ENCODE data around the gene WWOX. TPM values are rescaled to one million over a fixed set of nuclear protein-coding genes. Genes with fewer than 3 reads are reported as not detected.

Gene WWOX
- total RNA-seq, 1 experiment from 2014 or later: 15.6 TPM

DNA sequence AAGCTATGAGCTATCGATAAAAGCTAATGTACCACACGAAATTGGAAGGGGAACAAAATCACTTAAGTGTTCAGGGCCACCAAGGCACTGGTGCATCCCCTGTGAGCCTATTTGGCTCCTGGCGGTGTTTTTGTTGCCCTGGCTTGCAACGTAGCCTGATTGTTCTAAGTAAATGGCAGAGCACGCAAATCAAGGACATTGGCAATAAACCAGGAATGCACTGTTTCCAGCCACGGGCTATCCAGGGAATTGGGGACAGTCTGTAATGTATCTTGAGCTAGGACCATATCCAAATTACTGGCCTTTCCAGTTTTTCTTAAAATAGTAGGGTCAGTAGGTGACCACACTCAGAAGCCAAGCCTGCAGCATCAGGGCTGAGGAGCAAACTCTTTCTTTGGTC lies 767.1 kb downstream of the WWOX start:
- H2BK5ac ChIP-seq (ENCODE audit: insufficient read length, low read length): no peak overlapping the region
- no peaks in the 10 kb centered on the region for H3K4me1 ChIP-seq (ENCODE audit: insufficient read depth, low read length)
- no peak overlapping the region for H3K23ac ChIP-seq (ENCODE audit: insufficient read length, low read depth, low read length)
- Mint-ChIP-seq H3K27me3 (ENCODE audit: low read depth) (no peaks in the 10 kb centered on the region), H3K4me1 (no peaks in the 10 kb centered on the region), H3K36me3 (ENCODE audit: insufficient read depth in 1 of 3, low read depth in 3 of 3) (no peaks in the 10 kb centered on the region; a peak in 1 of 7 replicates), H3K27ac (no peak overlapping the region), H3K9me3 (no peaks in the 10 kb centered on the region), H3K4me3 (no peak overlapping the region)
- no peak overlapping the region for H2BK20ac ChIP-seq (ENCODE audit: low read depth, low read length, poor library complexity, severe bottlenecking)
- no peak overlapping the region for H2BK120ac ChIP-seq (ENCODE audit: low read depth, low read length, poor library complexity, severe bottlenecking)
- H3K4ac ChIP-seq (ENCODE audit: low read depth, low read length): no peak overlapping the region
- H3K79me2 ChIP-seq (ENCODE audit: insufficient read depth, low read length): no peaks in the 10 kb centered on the region
- H3K14ac ChIP-seq (ENCODE audit: insufficient read depth, low read length): no peak overlapping the region
- no peak overlapping the region for H3T11ph ChIP-seq (ENCODE audit: low read length)
- no peaks in the 10 kb centered on the region for H4K20me1 ChIP-seq (ENCODE audit: control insufficient read depth, insufficient read depth, insufficient read length)
- no peak overlapping the region for H3K56ac ChIP-seq (ENCODE audit: insufficient read length, low read depth, low read length)
- DNase-seq: no peak
- H3K9me3 ChIP-seq (ENCODE audit: control insufficient read depth, low read depth, low read length): no peaks in the 10 kb centered on the region
- no peak overlapping the region for H4K5ac ChIP-seq (ENCODE audit: insufficient read length, low read depth, low read length)
- H3K9ac ChIP-seq (ENCODE audit: extremely low read depth, insufficient read length, low read length): no peak overlapping the region
- no CpG with 5 or more reads among the region's 6 CpGs for WGBS (ENCODE audit: extremely low coverage, insufficient read length, low lambda C conversion rate)
- no peak overlapping the region for H3K27ac ChIP-seq (ENCODE audit: insufficient read length, low read depth, low read length)
- no peak overlapping the region for H2BK15ac ChIP-seq (ENCODE audit: low read depth, low read length)
- no peak overlapping the region for H4K8ac ChIP-seq (replicated peaks; ENCODE audit: insufficient read length, low read depth, low read length)
- no peak overlapping the region for H4K91ac ChIP-seq (ENCODE audit: insufficient read length, low read depth, low read length)
- no peak overlapping the region for H3K4me2 ChIP-seq (ENCODE audit: insufficient read depth, insufficient read length, low read length)
- H2AK5ac ChIP-seq (ENCODE audit: insufficient read length, low read length): no peak overlapping the region
- H3K18ac ChIP-seq (ENCODE audit: insufficient read length, low read depth, low read length): no peak overlapping the region
- no peak overlapping the region for H2AFZ ChIP-seq (ENCODE audit: low read length)
- no peaks in the 10 kb centered on the region for H3K79me1 ChIP-seq (ENCODE audit: insufficient read depth, low read depth, low read length, poor library complexity, severe bottlenecking)
- no peaks in the 10 kb centered on the region for H3K27me3 ChIP-seq (ENCODE audit: insufficient read depth, low read length)
- no peak overlapping the region for H2BK12ac ChIP-seq (ENCODE audit: insufficient read length, low read depth, low read length)
- TF ChIP-seq, protein P1, sequence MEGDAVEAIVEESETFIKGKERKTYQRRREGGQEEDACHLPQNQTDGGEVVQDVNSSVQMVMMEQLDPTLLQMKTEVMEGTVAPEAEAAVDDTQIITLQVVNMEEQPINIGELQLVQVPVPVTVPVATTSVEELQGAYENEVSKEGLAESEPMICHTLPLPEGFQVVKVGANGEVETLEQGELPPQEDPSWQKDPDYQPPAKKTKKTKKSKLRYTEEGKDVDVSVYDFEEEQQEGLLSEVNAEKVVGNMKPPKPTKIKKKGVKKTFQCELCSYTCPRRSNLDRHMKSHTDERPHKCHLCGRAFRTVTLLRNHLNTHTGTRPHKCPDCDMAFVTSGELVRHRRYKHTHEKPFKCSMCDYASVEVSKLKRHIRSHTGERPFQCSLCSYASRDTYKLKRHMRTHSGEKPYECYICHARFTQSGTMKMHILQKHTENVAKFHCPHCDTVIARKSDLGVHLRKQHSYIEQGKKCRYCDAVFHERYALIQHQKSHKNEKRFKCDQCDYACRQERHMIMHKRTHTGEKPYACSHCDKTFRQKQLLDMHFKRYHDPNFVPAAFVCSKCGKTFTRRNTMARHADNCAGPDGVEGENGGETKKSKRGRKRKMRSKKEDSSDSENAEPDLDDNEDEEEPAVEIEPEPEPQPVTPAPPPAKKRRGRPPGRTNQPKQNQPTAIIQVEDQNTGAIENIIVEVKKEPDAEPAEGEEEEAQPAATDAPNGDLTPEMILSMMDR (conservative IDR thresholded peaks at IDR 0.05): no peak
- H3K23me2 ChIP-seq (ENCODE audit: insufficient read length, low read depth, low read length, poor library complexity, severe bottlenecking): no peaks in the 10 kb centered on the region
